H9 (cell line): Measurements from ENCODE around the gene LOXL1. TPM values are rescaled to one million over a fixed set of nuclear protein-coding genes. Genes with fewer than 3 reads are reported as not detected.

Source experiments
- DNase-seq: peaks from one replicate; pipeline ENCODE4 v3.0.0-alpha.2; 2017
- H2AFZ ChIP-seq: one replicate; pipeline ENCODE4 v1.6.1; 2013; ENCODE audit warnings: mild to moderate bottlenecking, low read length, control low read depth, moderate library complexity
- H2AK5ac ChIP-seq: 2 replicates; pipeline ENCODE4 v1.6.1; 2013; ENCODE audit warnings: low read length, control low read depth, mixed read lengths; ENCODE audit not compliant: insufficient read length
- H2BK120ac ChIP-seq: one replicate; pipeline ENCODE4 v1.6.1; 2013; ENCODE audit warnings: low read depth, mild to moderate bottlenecking, low read length, control low read depth, inconsistent platforms; ENCODE audit not compliant: poor library complexity, severe bottlenecking
- H2BK12ac ChIP-seq: 2 replicates; pipeline ENCODE4 v1.6.1; 2013; ENCODE audit warnings: low read length, control low read depth, mixed read lengths, low read depth; ENCODE audit not compliant: insufficient read length
- H2BK15ac ChIP-seq: 2 replicates; pipeline ENCODE4 v1.6.1; 2013; ENCODE audit warnings: low read depth, low read length, control low read depth
- H2BK20ac ChIP-seq: one replicate; pipeline ENCODE4 v1.6.1; 2013; ENCODE audit warnings: low read depth, mild to moderate bottlenecking, low read length, control low read depth, inconsistent platforms; ENCODE audit not compliant: poor library complexity, severe bottlenecking
- H2BK5ac ChIP-seq: 2 replicates; pipeline ENCODE4 v1.6.1; 2013; ENCODE audit warnings: low read length, control low read depth, mixed read lengths; ENCODE audit not compliant: insufficient read length
- H3K14ac ChIP-seq: 2 replicates; pipeline ENCODE4 v1.6.1; 2013; ENCODE audit warnings: low read length, control low read depth; ENCODE audit not compliant: insufficient read depth
- H3K18ac ChIP-seq: 2 replicates; pipeline ENCODE4 v1.6.1; 2013; ENCODE audit warnings: low read depth, mild to moderate bottlenecking, mixed read lengths, low read length, control low read depth; ENCODE audit not compliant: insufficient read length
- H3K23ac ChIP-seq: 2 replicates; pipeline ENCODE4 v1.6.1; 2013; ENCODE audit warnings: low read length, control low read depth, mixed read lengths, low read depth; ENCODE audit not compliant: insufficient read length
- H3K23me2 ChIP-seq: 2 replicates; pipeline ENCODE4 v1.6.1; 2013; ENCODE audit warnings: low read depth, mild to moderate bottlenecking, mixed read lengths, low read length, control low read depth; ENCODE audit not compliant: insufficient read length, poor library complexity, severe bottlenecking
- H3K27ac ChIP-seq: 2 replicates; pipeline ENCODE4 v1.5.1; 2013; ENCODE audit warnings: low read length, control low read depth, mixed read lengths, low read depth; ENCODE audit not compliant: insufficient read length
- H3K27me3 ChIP-seq: 2 replicates; pipeline ENCODE4 v1.6.1; 2013; ENCODE audit warnings: low read length, control low read depth, inconsistent platforms; ENCODE audit not compliant: insufficient read depth
- H3K4ac ChIP-seq: 2 replicates; pipeline ENCODE4 v1.6.1; 2013; ENCODE audit warnings: low read depth, mild to moderate bottlenecking, control low read depth, inconsistent platforms, low read length, moderate library complexity
- H3K4me1 ChIP-seq: 2 replicates; pipeline ENCODE4 v1.6.1; 2013; ENCODE audit warnings: low read length, control low read depth, inconsistent platforms; ENCODE audit not compliant: insufficient read depth
- H3K4me2 ChIP-seq: 2 replicates; pipeline ENCODE4 v1.6.1; 2013; ENCODE audit warnings: low read length, control low read depth, mixed read lengths; ENCODE audit not compliant: insufficient read length, insufficient read depth
- H3K56ac ChIP-seq: 2 replicates; pipeline ENCODE4 v1.6.1; 2013; ENCODE audit warnings: low read depth, mild to moderate bottlenecking, mixed read lengths, low read length, control low read depth; ENCODE audit not compliant: insufficient read length
- H3K79me1 ChIP-seq: 2 replicates; pipeline ENCODE4 v1.6.1; 2013; ENCODE audit warnings: low read depth, mild to moderate bottlenecking, moderate library complexity, low read length, control low read depth, inconsistent platforms; ENCODE audit not compliant: insufficient read depth, poor library complexity, severe bottlenecking
- H3K79me2 ChIP-seq: 2 replicates; pipeline ENCODE4 v1.6.1; 2013; ENCODE audit warnings: low read length, control low read depth, inconsistent platforms; ENCODE audit not compliant: insufficient read depth
- H3K9ac ChIP-seq: 2 replicates; pipeline ENCODE4 v1.6.1; 2013; ENCODE audit warnings: low read length, control low read depth, mixed read lengths; ENCODE audit not compliant: insufficient read length; ENCODE audit errors: extremely low read depth
- H3K9me3 ChIP-seq: one replicate; pipeline ENCODE4 v1.6.1; 2013; ENCODE audit warnings: low read depth, low read length, inconsistent platforms; ENCODE audit not compliant: control insufficient read depth
- H3T11ph ChIP-seq: one replicate; pipeline ENCODE4 v1.6.1; 2013; ENCODE audit warnings: mild to moderate bottlenecking, low read length, control low read depth, inconsistent platforms
- H4K20me1 ChIP-seq: one replicate; pipeline ENCODE4 v1.6.1; 2013; ENCODE audit not compliant: control insufficient read depth, insufficient read length, insufficient read depth
- H4K5ac ChIP-seq: 2 replicates; pipeline ENCODE4 v1.6.1; 2013; ENCODE audit warnings: low read depth, mild to moderate bottlenecking, mixed read lengths, low read length, control low read depth; ENCODE audit not compliant: insufficient read length
- H4K8ac ChIP-seq: replicated peaks from 2 replicates; pipeline ENCODE4 v1.6.1; 2013; ENCODE audit warnings: low read length, control low read depth, mixed read lengths, low read depth; ENCODE audit not compliant: insufficient read length
- H4K91ac ChIP-seq: 2 replicates; pipeline ENCODE4 v1.6.1; 2013; ENCODE audit warnings: low read depth, mild to moderate bottlenecking, moderate library complexity, mixed read lengths, low read length, control low read depth; ENCODE audit not compliant: insufficient read length
- H3K27ac Mint-ChIP-seq, 3 experiments: 2 replicates in 2 of 3; 3 replicates in 1 of 3; pipeline ENCODE4 v1.8.0; 2020 to 2021; ENCODE audit warnings: mixed read lengths in 3 of 3, mild to moderate bottlenecking in 1 of 3, moderate library complexity in 1 of 3
- H3K27me3 Mint-ChIP-seq: 2 replicates; pipeline ENCODE4 v1.8.0; 2021; ENCODE audit warnings: low read depth, mild to moderate bottlenecking, moderate library complexity, mixed read lengths
- H3K36me3 Mint-ChIP-seq, 3 experiments: 2 replicates in 2 of 3; 3 replicates in 1 of 3; pipeline ENCODE4 v1.8.0; 2020 to 2021; ENCODE audit warnings: low read depth in 3 of 3, mixed read lengths in 3 of 3; ENCODE audit not compliant: insufficient read depth in 1 of 3
- H3K4me1 Mint-ChIP-seq, 2 experiments: 2 replicates each; pipeline ENCODE4 v1.8.0; 2020; ENCODE audit warnings: mixed read lengths in 2 of 2
- H3K4me3 Mint-ChIP-seq, 2 experiments: 2 replicates in 1 of 2; 3 replicates in 1 of 2; pipeline ENCODE4 v1.8.0; 2020 to 2021; ENCODE audit warnings: mild to moderate bottlenecking in 2 of 2, mixed read lengths in 2 of 2, moderate library complexity in 1 of 2
- H3K9me3 Mint-ChIP-seq, 2 experiments: 2 replicates in 1 of 2; 3 replicates in 1 of 2; pipeline ENCODE4 v1.8.0; 2020; ENCODE audit warnings: mild to moderate bottlenecking in 2 of 2, mixed read lengths in 2 of 2, moderate library complexity in 1 of 2
- CTCF ChIP-seq: fragments of 200-600 bp; sonication (generic); conservative IDR thresholded peaks from 3 replicates; pipeline ENCODE4 v1.8.0; 2021; ENCODE audit warnings: antibody characterized with exemption, mild to moderate bottlenecking
- WGBS: extraction: QIAGEN DNeasy Blood & Tissue Kit; methylation state at CpG from one replicate; pipeline ENCODE4 v1.1.7; 2013; ENCODE audit warnings: missing lambda C conversion rate, low lambda C conversion rate, mixed read lengths; ENCODE audit not compliant: insufficient read length; ENCODE audit errors: extremely low coverage; 5-methylcytosine and 5-hydroxymethylcytosine counted together
- total RNA-seq: library from RNA; stranded (reverse); gene quantifications from 2 replicates; pipeline ENCODE4 v1.2.1, GENCODE V29; 2021

The LOXL1 gene
- total RNA-seq, 1 experiment from 2014 or later, result 9.1 TPM

GRCh38 chr15:73964736-73965093, 38.5 kb downstream of the LOXL1 start:
- Histone ChIP-seq H3K14ac (peak overlapping the region; percentile 55; the same call in 1 of the 2 replicates), H3K27ac (no peak overlapping the region), H2BK15ac (no peak overlapping the region), H3K79me2 (no peaks in the 10 kb centered on the region), H2BK20ac (no peak overlapping the region), H3K79me1 (no peaks in the 10 kb centered on the region), H3K4ac (no peak overlapping the region), H2BK120ac (no peak overlapping the region), H3T11ph (no peak overlapping the region), H3K27me3 (no peaks in the 10 kb centered on the region), H3K9me3 (no peaks in the 10 kb centered on the region), H2AFZ (peak overlapping the region; percentile 37), H4K91ac (no peak overlapping the region), H3K23me2 (no peaks in the 10 kb centered on the region), H2AK5ac (no peak overlapping the region), H4K5ac (no peak overlapping the region), H3K4me1 (peaks cover 4% of the 10 kb centered on the region; the same call in 1 of the 2 replicates), H3K9ac (no peak overlapping the region), H3K18ac (peak overlapping the region; percentile 31), H3K23ac (no peak overlapping the region), H4K8ac (no peak overlapping the region), H2BK5ac (no peak overlapping the region), H2BK12ac (no peak overlapping the region), H4K20me1 (no peaks in the 10 kb centered on the region), H3K56ac (no peak overlapping the region), H3K4me2 (peak overlapping the region; percentile 2)
- Mint-ChIP-seq H3K4me1 (peaks cover 24 to 39% of the 10 kb centered on the region in 2 experiments), H3K4me3 (peak overlapping the region in 1 of 2 experiments; percentile 48; a peak in 3 of 5 replicates), H3K27me3 (peaks cover 4% of the 10 kb centered on the region), H3K36me3 (no peaks in the 10 kb centered on the region), H3K9me3 (no peaks in the 10 kb centered on the region), H3K27ac (peak overlapping the region in 2 of 3 experiments; percentile 62 to 64; a peak in 3 of 7 replicates)
- peak; percentile 94 for DNase-seq
- no CpG with 5 or more reads among the region's 11 CpGs for WGBS
- TF ChIP-seq CTCF, result peak; percentile 97
